RWPE1 (cell line): ENCODE data around the gene TRPM3.

ENCODE experiments used
- CTCF ChIA-PET: fragments of 350-600 bp; sonication (Branson Sonifier 250); formaldehyde crosslinking; extraction: SDS; loops from one replicate; lab custom pipeline; 2021; lab: Yijun Ruan, JAX
- POLR2A ChIA-PET: fragments of 400-600 bp; formaldehyde crosslinking; extraction: SDS; loops from one replicate; lab custom pipeline; 2020; ENCODE audit warnings: antibody characterized with exemption; ENCODE audit not compliant: low non-redundant PET; lab: Yijun Ruan, JAX
- DNase-seq: peaks from one replicate; pipeline ENCODE4 v3.0.0; 2012; ENCODE audit warnings: low spot score
- H3K27ac ChIP-seq: fragments of 450-650 bp; 2 replicates; pipeline ENCODE4 v1.5.1; 2017
- CTCF ChIP-seq: fragments of 450-650 bp; conservative IDR thresholded peaks from 2 replicates; pipeline ENCODE4 v1.5.1; 2017; ENCODE audit warnings: low read depth, mild to moderate bottlenecking

The TRPM3 gene

DNA sequence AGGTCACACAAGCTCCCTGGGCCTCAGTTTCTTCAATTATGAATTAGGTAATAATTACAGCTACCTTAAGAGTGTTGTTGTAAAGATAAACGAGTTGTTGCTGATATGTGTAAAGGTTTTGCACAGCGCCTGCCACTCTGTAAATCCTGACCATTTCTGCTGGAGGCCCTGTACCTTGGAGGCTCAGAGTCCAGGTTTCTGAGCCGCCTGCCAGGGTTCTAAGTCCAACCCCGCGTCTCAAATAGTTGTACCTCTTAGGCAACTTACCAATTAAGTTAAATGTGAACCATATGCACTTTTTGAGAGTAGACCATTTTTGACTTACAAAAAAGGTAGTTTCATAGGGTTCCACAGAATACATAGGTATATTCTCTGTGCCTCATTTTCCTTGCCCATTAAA, 550.2 kb downstream of the TRPM3 start:
- ChIA-PET POLR2A (no interaction called here), CTCF (interaction anchor here (0.9 kb wide), 1 partner anchor 12 kb away, joined by 3 read pairs; no protein-coding TSS in a partner anchor)
- no peak for DNase-seq
- no peak overlapping the region for H3K27ac ChIP-seq
- no peak for TF ChIP-seq CTCF

GRCh38 chr9:70569791-70570190, 551.6 kb downstream of the TRPM3 start:
- H3K27ac ChIP-seq = no peak overlapping the region
- ChIA-PET CTCF (interaction anchor here (0.6 kb wide), 1 partner anchor 307 kb away, joined by 3 read pairs; no protein-coding TSS in a partner anchor), POLR2A (no interaction called here)
- no peak for TF ChIP-seq CTCF
- no peak for DNase-seq

DNA sequence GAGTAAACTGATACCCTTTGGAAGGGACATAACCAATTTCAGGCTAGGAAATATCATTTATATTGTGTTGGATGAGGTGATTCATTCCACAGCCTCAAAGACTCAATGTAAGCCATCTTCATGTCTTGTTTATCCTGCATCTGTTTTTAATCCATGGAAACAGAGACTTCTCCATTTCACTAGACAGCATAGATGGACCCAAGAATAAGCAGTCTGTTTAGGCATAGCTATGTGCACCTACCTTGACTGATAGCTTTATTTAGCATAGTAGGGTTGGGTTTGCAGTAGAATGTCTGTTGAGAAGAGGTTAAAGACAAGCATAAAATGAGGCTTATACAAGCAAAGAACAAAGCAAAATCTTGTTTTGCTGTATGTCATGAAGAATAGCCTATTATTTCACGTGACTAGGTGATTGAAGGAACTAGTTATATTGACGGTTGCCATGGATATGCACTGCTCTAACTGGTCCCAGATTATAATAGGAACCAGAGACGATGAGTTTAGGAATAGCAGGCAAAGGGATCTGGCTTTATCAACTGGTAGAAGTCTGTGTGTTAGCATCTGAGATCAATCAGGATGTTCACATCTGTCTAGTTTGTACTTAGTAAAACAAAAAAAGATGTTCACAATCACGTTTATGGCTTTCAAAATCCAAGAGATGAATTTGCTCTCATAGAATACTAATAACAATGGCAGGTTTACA, 552.2 kb downstream of the TRPM3 start:
- no peak for TF ChIP-seq CTCF
- H3K27ac ChIP-seq = no peak overlapping the region
- DNase-seq = no peak
- ChIA-PET POLR2A (no interaction called here), CTCF (no interaction called here)

DNA sequence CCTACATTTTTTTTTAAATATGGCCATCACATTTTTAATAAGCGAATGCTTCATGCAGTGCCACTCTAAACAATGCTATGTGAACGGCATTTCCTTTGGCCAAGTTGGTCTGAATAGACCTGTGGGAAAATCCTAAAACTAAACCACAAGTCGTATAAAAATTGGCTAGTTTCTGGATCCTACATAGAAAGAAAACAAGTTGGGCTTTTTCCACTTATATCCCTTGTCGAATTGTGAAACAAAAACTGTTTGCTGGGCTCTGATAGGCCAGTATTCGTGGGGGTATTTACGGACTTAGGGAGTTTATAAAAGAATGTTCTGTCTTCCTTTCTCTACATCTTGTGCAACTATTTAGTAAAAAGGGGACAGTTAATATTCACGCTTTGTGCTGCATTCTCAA, 553.9 kb downstream of the TRPM3 start:
- no peak for TF ChIP-seq CTCF
- CTCF ChIA-PET = interaction anchor here (0.6 kb wide), 1 partner anchor 18 kb away, joined by 3 read pairs; no protein-coding TSS in a partner anchor
- no peak overlapping the region for H3K27ac ChIP-seq
- no peak for DNase-seq
- POLR2A ChIA-PET = no interaction called here

DNA sequence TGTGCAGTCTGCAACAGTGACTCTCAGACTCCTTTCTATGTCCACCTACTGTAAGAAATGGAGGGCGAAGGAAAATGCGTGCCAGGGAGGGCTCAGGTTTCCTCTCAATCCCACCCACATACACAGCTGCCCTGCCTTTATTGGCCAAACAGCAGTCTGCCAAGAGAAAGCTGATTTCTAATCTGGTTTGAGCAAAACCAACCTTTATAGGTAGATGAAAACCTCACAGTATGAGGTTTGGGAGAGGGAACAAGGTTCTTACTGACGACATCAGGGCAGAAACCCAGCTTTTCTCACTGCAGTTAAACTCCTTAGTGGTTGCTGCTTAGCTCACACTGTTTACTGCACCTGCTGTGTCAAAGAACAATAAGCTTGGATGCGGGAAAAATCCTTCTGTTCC, 554.7 kb downstream of the TRPM3 start:
- no peak for DNase-seq
- TF ChIP-seq CTCF = no peak
- POLR2A ChIA-PET = no interaction called here
- CTCF ChIA-PET = no interaction called here
- H3K27ac ChIP-seq = no peak overlapping the region

DNA sequence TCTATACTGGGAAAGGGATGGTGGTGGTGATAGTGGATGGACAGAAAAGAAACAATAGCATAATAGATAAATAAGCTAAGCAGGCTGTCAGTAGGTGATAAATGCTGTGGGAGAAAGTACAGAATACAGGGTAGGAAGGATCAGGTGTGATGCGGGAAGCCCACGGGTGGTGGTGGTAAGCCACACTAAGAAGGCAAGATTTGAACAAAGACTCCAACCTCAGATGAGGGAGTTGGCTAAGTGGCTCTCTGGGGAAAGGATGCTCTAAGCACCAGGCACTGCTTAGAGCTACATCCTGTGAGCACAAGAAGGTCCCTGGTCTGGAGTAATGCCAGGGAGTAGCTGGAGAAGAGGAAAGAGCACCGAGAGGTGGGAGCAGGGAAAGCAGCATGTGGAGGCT, 555.4 kb downstream of the TRPM3 start:
- no peak for TF ChIP-seq CTCF
- POLR2A ChIA-PET = no interaction called here
- CTCF ChIA-PET = interaction anchor here (0.7 kb wide), 1 partner anchor 1319 kb away, joined by 4 read pairs; no protein-coding TSS in a partner anchor
- no peak overlapping the region for H3K27ac ChIP-seq
- no peak for DNase-seq
